ENCODE measurements around the gene CYP11A1. TPM values are rescaled to one million over a fixed set of nuclear protein-coding genes. Genes with fewer than 3 reads are reported as not detected.

Gene CYP11A1
- total and polyA plus RNA-seq, 8 donors, result 2.5 to 10.2 (median 4.2) TPM; not detected in 4

DNA sequence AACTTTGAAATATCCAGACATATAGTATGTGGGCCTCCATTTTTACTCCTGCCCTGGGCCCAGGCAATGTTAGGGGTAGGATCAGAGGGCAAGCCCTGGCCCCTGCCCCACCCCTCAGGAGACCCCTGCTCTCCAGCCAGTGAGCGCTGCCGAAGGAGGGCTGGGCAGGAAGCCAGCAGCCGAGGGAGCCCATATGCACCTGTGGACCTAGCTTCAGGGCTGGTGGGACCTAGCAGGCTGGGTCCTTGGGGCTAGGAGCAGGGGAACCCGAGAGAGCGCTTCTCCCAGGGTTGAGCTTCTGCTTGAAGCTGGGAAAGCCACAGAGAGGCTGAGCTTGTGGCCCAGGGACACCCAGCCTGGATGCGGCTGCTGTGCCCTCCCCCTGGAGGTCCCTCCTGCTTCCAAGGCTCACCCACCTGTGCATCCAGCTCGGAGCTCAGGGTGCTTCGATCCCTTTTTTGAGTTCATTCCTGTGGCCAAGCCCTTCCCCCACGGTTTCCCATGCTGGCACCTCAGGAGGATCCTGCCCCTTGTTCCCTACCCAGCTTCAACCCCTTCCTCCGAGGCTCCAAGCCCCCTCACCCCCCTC lies 21.0 kb upstream of the CYP11A1 start:
- no peaks in the 10 kb centered on the region for H3K36me3 ChIP-seq
- H3K27ac ChIP-seq, result no peak overlapping the region
- TF ChIP-seq EP300 (IDR thresholded peaks at IDR 0.05) (no peak), POLR2A (IDR thresholded peaks at IDR 0.05) (no peak)
- no peak for DNase-seq
- H3K27me3 ChIP-seq, result no peaks in the 10 kb centered on the region
- 72 to 86% (median 83%) methylated on average over 8 to 10 of the region's 10 CpGs for WGBS, 5 donors
- H3K4me1 ChIP-seq, result peaks cover 9 to 45% (median 11%) of the 10 kb centered on the region in 4 donors
- intact Hi-C loops (cut with DNase I; ENCODE audit: low total_unique reads), result no loop called here
- H3K9me3 ChIP-seq, result no peaks in the 10 kb centered on the region
- no peak overlapping the region for H3K4me3 ChIP-seq

DNA sequence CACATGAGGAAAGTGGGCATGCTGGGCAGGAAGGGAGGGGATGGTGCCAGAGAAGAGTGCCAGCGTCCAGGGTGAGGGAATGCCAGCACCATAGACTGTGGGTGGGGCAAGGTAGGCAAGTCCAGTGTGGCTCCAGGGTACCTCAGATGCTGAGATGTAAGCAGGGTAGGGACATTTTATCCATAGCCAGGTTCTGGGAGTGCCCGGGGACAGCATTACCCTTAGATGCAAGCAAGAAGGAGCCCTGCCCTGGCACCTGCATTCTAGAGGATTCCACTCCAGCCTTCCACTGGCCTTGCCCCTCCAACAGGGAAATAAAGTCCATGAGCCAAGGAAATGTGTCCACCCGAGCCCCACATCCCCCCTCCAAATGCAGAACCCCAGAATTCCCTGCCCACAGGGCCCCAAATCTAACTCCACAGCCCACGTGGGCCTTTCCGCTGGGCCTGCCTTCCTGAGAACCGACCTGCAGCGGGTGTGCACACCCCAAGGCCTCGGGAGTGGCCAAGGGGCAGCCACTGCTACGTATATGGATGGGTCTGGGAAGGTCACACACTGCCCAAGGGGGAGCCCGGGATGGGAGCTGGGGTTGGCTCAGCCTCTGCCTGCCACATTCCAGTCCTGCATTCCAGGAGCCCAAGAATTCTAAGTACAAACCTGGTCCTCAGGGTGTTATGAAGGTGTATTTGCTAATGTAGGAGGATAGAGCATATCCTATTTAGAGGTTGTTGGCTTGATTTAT lies 20.3 kb upstream of the CYP11A1 start:
- H3K36me3 ChIP-seq, result no peaks in the 10 kb centered on the region
- H3K27ac ChIP-seq, result no peak overlapping the region
- TF ChIP-seq EP300 (IDR thresholded peaks at IDR 0.05), result no peak
- TF ChIP-seq, protein P1, sequence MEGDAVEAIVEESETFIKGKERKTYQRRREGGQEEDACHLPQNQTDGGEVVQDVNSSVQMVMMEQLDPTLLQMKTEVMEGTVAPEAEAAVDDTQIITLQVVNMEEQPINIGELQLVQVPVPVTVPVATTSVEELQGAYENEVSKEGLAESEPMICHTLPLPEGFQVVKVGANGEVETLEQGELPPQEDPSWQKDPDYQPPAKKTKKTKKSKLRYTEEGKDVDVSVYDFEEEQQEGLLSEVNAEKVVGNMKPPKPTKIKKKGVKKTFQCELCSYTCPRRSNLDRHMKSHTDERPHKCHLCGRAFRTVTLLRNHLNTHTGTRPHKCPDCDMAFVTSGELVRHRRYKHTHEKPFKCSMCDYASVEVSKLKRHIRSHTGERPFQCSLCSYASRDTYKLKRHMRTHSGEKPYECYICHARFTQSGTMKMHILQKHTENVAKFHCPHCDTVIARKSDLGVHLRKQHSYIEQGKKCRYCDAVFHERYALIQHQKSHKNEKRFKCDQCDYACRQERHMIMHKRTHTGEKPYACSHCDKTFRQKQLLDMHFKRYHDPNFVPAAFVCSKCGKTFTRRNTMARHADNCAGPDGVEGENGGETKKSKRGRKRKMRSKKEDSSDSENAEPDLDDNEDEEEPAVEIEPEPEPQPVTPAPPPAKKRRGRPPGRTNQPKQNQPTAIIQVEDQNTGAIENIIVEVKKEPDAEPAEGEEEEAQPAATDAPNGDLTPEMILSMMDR (IDR thresholded peaks at IDR 0.05), result no peak
- no peak for TF ChIP-seq POLR2AphosphoS5 (IDR thresholded peaks at IDR 0.05)
- no peak for TF ChIP-seq POLR2A (IDR thresholded peaks at IDR 0.05)
- intact Hi-C loops (cut with DNase I; ENCODE audit: low total_unique reads), result no loop called here
- WGBS, 5 donors, result 61 to 78% (median 69%) methylated on average over 8 to 10 of the region's 10 CpGs
- no peaks in the 10 kb centered on the region for H3K9me3 ChIP-seq
- H3K4me1 ChIP-seq, result peaks cover 9 to 49% (median 12%) of the 10 kb centered on the region in 4 donors
- H3K4me3 ChIP-seq, result no peak overlapping the region
- no peak for DNase-seq
- H3K27me3 ChIP-seq, result no peaks in the 10 kb centered on the region

DNA sequence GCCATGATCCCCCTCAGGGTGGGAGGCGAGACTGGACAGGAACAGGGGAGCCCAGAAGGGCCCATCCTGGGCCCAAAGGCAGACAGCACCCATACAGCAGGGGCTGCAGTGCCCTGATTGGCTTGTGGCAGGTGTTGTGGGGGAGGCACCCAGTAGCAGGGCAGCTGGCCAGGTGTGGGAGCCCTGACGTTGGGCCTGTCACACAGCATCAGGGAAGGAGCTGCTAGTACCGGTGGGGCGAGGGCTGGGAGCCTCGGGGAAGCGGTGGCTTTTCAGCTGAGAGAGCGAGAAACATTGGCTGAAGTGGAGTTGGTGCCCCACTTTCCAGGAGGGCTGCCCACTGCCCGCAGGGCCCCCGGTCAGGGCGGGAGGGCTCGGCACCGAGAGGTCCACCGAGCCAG lies 19.7 kb upstream of the CYP11A1 start:
- Histone ChIP-seq H3K9me3 (no peaks in the 10 kb centered on the region), H3K36me3 (no peaks in the 10 kb centered on the region), H3K4me1 (peaks cover 9 to 55% (median 14%) of the 10 kb centered on the region in 4 donors), H3K27ac (no peak overlapping the region), H3K27me3 (peaks cover 0 to under 1% (median 0%) of the 10 kb centered on the region in 3 donors), H3K4me3 (no peak overlapping the region)
- TF ChIP-seq, protein P1 (IDR thresholded peaks at IDR 0.05), result no peak
- TF ChIP-seq POLR2AphosphoS5 (IDR thresholded peaks at IDR 0.05), result no peak
- no peak for TF ChIP-seq EP300 (IDR thresholded peaks at IDR 0.05)
- no peak for TF ChIP-seq POLR2A (IDR thresholded peaks at IDR 0.05)
- 82 to 87% (median 84%) methylated on average over 13 of the region's 13 CpGs for WGBS, 5 donors
- intact Hi-C loops (cut with DNase I; ENCODE audit: low total_unique reads), result no loop called here
- DNase-seq, result no peak

DNA sequence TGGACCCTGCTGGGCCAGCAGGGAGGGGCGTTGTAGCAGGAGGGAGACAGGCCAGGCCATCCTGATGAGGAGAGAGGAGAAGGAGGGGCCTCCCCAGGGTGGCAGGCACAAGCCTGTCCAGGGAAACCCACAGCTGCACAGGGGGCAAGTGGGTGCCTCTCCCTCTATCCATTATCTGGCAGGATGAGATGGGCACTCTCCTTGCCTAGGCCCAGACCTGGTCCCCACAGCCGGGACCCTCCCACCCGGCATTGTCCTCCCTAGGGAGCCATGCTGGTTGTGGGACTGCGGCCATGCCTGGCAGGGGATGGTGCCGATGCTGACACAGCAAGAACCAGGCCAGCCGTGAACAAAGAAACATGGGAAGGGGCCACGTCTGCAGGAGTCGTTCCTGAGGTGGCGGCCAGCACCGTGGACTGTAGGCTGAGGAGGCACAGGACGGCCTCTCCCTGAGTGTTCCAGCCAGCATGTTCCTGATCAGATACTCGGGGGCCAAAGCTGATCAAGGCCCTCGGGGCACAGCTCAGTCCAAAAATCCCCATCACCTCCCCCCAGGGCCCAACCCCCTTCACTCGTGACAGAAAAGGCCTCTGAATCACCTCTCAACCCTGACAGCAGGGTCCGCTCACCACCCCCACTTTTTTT lies 19.2 kb upstream of the CYP11A1 start:
- no peak for DNase-seq
- H3K27ac ChIP-seq, result no peak overlapping the region
- no peaks in the 10 kb centered on the region for H3K36me3 ChIP-seq
- intact Hi-C loops (cut with DNase I; ENCODE audit: low total_unique reads), result no loop called here
- H3K27me3 ChIP-seq, result peaks cover 0 to 6% (median 0%) of the 10 kb centered on the region in 3 donors
- no peak overlapping the region for H3K4me3 ChIP-seq
- peaks cover 9 to 58% (median 14%) of the 10 kb centered on the region in 4 donors for H3K4me1 ChIP-seq
- TF ChIP-seq, protein P1 (IDR thresholded peaks at IDR 0.05), result no peak
- TF ChIP-seq EP300 (IDR thresholded peaks at IDR 0.05), result no peak
- no peak for TF ChIP-seq POLR2A (IDR thresholded peaks at IDR 0.05)
- TF ChIP-seq POLR2AphosphoS5 (IDR thresholded peaks at IDR 0.05), result no peak
- H3K9me3 ChIP-seq, result no peaks in the 10 kb centered on the region
- 82 to 90% (median 88%) methylated on average over 9 to 15 of the region's 15 CpGs for WGBS, 5 donors

Measured in stomach (tissue), 9 donors.